Measurements from ENCODE around the gene MEGF10. TPM values are rescaled to one million over a fixed set of nuclear protein-coding genes. Genes with fewer than 3 reads are reported as not detected.

The MEGF10 gene
- total RNA-seq, 3 donors from 2014 or later: 0.70 to 4.9 (median 0.81) TPM

DNA sequence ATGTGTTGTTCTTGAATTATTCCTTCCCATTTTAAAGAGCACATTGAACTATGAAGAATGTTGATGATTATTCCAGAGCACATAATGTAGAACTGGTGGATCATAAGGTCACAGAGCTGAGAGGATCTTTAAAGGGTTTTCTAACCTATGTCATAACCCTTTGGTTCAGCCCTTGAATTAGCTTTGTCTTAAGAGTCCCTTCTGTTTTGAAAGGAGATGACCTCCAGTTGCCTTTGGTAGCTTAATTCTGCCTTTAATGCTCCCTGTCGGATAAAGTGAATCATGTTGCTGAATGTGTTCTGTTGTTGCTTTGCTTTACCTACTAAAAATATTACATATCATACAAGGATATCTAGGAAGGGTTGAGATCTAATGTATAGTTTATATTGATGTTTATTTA lies 127.8 kb downstream of the MEGF10 start:
- intact Hi-C loops (cut with DNase I, micrococcal nuclease): no loop called here
- Histone ChIP-seq H3K4me3 (no peak overlapping the region), H3K36me3 (ENCODE audit: low read depth) (no peaks in the 10 kb centered on the region), H3K9me3 (no peaks in the 10 kb centered on the region), H3K4me1 (ENCODE audit: low read depth) (no peaks in the 10 kb centered on the region)
- no peak for ATAC-seq
- TF ChIP-seq, protein P1, sequence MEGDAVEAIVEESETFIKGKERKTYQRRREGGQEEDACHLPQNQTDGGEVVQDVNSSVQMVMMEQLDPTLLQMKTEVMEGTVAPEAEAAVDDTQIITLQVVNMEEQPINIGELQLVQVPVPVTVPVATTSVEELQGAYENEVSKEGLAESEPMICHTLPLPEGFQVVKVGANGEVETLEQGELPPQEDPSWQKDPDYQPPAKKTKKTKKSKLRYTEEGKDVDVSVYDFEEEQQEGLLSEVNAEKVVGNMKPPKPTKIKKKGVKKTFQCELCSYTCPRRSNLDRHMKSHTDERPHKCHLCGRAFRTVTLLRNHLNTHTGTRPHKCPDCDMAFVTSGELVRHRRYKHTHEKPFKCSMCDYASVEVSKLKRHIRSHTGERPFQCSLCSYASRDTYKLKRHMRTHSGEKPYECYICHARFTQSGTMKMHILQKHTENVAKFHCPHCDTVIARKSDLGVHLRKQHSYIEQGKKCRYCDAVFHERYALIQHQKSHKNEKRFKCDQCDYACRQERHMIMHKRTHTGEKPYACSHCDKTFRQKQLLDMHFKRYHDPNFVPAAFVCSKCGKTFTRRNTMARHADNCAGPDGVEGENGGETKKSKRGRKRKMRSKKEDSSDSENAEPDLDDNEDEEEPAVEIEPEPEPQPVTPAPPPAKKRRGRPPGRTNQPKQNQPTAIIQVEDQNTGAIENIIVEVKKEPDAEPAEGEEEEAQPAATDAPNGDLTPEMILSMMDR (IDR thresholded peaks at IDR 0.05): no peak
- DNase-seq: no peak

DNA sequence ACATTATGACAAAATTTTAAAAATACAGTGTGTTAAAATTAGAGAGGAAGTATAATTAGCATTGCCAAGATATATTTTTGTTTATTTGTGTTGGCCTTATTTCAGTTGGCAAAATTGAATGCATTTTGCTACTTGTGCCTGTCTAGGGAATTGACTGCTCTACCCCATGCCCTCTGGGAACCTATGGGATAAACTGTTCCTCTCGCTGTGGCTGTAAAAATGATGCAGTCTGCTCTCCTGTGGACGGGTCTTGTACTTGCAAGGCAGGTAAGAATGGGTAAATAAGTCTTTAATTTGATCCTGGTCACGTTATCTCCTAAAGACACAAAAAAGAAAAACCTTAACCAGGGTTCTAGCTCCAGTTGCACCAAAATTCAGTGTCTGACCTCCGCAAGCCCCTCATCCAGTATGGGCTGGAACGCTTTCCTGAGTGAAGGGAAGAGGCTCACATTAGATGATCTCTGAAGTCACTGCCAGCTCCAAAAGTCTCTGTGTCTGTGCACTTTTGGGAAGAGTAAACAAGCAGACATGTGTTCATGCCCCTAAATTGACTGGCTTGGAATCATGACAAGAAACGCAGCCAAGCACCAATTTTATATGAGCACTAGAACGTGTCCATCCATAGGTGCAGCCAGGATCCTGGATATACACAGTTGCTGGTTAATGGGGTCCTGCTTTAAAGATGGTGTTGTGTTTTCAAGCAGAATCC lies 128.5 kb downstream of the MEGF10 start:
- Histone ChIP-seq H3K4me3 (no peak overlapping the region), H3K9me3 (no peaks in the 10 kb centered on the region), H3K36me3 (ENCODE audit: low read depth) (no peaks in the 10 kb centered on the region), H3K4me1 (ENCODE audit: low read depth) (no peaks in the 10 kb centered on the region)
- intact Hi-C loops (cut with DNase I, micrococcal nuclease): no loop called here
- no peak for DNase-seq
- ATAC-seq: no peak
- TF ChIP-seq, protein P1 (IDR thresholded peaks at IDR 0.05): no peak

DNA sequence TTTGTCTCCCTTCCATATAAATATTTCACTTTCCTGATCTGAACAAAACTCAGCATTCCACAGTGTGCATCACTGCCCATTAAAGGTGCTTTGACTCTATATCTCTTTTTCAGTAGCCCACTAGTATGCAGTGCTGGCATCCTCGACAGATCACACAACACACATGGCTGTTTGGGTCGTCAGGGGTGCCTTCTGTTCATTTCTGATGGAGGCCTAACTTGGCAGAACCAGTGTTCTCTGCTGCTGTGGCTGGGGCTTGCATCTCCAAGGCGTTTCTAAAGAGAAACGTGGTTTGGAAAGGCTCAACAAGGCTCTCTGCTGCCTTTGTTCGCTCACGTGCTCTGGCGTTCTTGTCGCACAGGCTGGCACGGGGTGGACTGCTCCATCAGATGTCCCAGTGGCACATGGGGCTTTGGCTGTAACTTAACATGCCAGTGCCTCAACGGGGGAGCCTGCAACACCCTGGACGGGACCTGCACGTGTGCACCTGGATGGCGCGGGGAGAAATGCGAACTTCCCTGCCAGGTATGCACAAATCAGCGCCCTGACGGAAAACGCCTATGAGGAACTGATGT lies 129.2 kb downstream of the MEGF10 start:
- no peak overlapping the region for H3K4me3 ChIP-seq
- no peak for ATAC-seq
- H3K9me3 ChIP-seq: no peaks in the 10 kb centered on the region
- intact Hi-C loops (cut with DNase I, micrococcal nuclease): no loop called here
- DNase-seq: no peak
- H3K4me1 ChIP-seq (ENCODE audit: low read depth): no peaks in the 10 kb centered on the region
- no peaks in the 10 kb centered on the region for H3K36me3 ChIP-seq (ENCODE audit: low read depth)
- TF ChIP-seq, protein P1 (IDR thresholded peaks at IDR 0.05): no peak

DNA sequence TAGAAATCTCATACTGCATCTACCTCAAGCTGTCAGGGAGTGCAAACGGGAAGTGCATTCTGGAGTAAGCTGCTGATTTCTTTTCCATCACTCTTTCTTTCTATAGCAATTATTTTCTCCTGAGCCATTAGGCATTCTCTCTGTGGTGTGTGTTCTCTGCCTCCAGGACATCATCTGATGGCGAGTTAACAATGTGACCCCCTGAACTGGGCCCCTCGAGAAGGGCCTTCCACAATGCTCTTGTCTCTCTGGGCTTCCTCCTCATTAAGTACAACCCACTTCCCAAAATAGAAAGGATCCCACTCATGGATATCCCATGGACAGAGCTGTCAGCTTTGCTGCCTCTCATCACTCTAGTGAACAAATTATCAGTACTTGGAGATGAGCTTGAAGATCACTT lies 130.2 kb downstream of the MEGF10 start:
- H3K9me3 ChIP-seq: no peaks in the 10 kb centered on the region
- no peaks in the 10 kb centered on the region for H3K4me1 ChIP-seq (ENCODE audit: low read depth)
- TF ChIP-seq, protein P1 (IDR thresholded peaks at IDR 0.05): no peak
- intact Hi-C loops (cut with DNase I, micrococcal nuclease): no loop called here
- H3K4me3 ChIP-seq: no peak overlapping the region
- ATAC-seq (no peak), DNase-seq (no peak)
- no peaks in the 10 kb centered on the region for H3K36me3 ChIP-seq (ENCODE audit: low read depth)

DNA sequence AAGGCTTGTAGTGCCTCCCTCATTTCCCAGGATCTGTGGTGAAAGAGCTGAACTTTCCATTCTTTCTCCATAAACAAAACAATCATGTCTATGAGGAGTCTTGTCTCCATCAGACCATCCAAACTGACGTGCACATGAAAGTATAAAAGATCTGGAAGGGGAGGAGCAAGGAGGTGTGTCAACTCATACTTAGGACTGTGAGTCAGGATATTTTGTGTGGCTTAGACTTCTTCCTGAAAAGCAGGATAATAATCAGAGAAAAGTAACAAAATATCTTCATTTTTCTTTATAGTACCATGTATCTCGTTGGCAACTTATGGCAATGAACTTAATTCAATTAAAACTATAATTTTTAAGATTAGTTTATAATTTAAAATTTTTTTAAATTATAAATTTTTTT lies 130.9 kb downstream of the MEGF10 start:
- TF ChIP-seq, protein P1 (IDR thresholded peaks at IDR 0.05): no peak
- H3K4me3 ChIP-seq: no peak overlapping the region
- no peak for DNase-seq
- intact Hi-C loops (cut with DNase I, micrococcal nuclease): no loop called here
- no peaks in the 10 kb centered on the region for H3K4me1 ChIP-seq (ENCODE audit: low read depth)
- no peak for ATAC-seq
- H3K36me3 ChIP-seq (ENCODE audit: low read depth): no peaks in the 10 kb centered on the region
- no peaks in the 10 kb centered on the region for H3K9me3 ChIP-seq

Data from mucosa of descending colon (tissue), 3 donors.